GM11168 (cell line): ENCODE data around the gene MYH11.

Experiments used
- in situ Hi-C: fragments of 300-500 bp; cut with MboI; formaldehyde crosslinking; loops from one replicate; pipeline ENCODE4 v1.12.0; 2022; ENCODE audit warnings: low sequenced_read_pairs; ENCODE audit not compliant: unreplicated experiment

The MYH11 gene

DNA sequence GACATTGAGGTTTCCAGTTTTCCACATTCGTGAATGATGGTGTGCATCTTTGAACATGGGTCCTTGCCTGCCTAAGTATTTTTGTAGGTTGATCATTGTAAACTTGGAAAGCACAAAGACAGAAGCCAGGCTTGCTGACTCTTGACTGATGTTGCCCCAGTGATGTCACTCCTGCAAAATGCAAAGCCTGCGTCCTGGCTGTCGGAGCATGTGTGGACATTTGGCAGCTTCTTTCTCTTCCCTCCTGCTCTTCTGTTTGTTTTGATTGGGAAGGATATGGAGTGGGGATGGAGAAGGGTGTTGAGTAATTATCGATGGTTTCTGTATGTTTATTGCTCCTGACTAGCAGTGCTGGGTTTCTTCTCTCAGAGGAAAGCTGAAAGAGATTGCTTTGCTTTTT, 203.6 kb downstream of the MYH11 start:
- in situ Hi-C loops = no loop called here
